GM18909 (cell line): ENCODE measurements around the gene KDM4C.
A peak's percentile ranks its signal among the peaks of the same experiment; 100 is the strongest.

ENCODE experiments used
- ATAC-seq: cut with Tn5 transposase; IDR thresholded peaks from one replicate; pipeline ENCODE4 v1.9.1; 2021; ENCODE audit warnings: mild to moderate bottlenecking; ENCODE audit not compliant: unreplicated experiment, poor library complexity

The KDM4C gene

DNA sequence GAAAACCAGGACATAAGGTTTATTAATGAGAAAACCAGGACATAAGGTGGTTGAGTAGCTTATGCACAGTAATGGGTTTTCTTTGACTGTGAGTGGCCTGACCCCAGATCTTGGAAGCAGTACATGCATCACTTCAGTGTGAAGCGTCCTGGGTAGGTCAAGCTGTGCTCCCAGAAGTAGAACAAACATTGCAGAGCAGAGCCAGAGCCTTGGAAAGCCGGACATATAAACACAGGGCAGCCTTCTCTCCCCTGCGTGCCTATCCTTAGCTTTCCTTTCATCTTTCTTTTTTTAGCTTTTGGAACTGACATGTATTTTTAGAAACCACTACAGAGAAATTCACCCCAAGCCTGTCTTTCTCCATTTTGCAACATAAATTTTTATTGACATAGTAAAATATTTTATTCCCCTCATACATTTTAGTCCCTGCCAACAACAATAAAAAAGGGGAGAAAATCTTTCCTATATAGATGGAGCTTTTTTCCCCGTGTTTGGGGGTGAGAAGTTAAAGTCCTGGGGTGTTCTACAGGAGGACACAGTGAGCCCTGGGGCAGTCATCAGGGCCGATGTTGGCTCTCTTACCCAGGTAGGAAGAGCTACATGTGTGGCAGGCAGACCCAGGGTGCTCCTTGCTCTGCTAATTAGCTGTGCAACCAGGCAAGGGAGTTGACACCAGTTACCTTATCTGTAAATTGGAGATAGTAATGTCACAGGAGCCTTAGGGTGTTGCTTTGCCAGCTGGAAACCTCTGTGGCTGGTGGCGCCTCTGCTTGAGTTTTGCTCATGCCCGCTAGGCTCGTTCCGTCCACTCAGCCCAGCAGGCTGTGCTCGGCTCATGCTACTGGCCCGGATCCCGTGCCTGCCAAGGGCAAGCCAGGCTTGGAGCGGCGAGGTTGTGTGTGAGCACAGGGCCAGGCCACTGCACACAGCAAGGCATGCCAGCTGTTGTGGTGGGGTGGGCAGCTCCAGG lies 389.6 kb downstream of the KDM4C start:
- ATAC-seq, result no peak

DNA sequence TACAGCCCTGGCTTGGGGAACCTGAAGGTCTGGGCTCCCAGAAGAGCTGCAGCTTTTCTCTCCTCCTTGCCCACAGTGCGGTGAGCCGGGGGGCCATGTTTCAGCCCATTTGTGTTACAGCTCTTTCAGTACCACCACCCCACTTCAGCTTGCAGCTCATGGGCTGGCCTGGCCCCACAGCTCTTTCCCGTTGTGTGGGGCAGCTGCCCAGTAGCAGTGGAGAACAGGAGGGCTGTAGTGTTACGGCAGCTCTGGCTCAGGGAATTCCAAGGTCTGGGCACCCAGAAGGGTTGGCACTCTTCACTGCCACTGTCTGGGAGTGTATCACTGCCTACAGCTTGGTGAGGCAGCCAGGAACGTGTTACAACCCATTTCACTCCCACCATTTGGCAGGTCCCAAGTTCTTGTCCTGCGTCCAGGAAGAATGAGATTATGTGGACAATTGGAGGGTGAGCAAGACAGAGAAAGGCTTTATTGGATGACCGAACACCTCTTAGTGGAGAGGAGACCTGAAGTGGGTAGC lies 390.5 kb downstream of the KDM4C start:
- ATAC-seq, result no peak

GRCh38 chr9:7149258-7149657 lies 391.5 kb downstream of the KDM4C start:
- ATAC-seq, result no peak

DNA sequence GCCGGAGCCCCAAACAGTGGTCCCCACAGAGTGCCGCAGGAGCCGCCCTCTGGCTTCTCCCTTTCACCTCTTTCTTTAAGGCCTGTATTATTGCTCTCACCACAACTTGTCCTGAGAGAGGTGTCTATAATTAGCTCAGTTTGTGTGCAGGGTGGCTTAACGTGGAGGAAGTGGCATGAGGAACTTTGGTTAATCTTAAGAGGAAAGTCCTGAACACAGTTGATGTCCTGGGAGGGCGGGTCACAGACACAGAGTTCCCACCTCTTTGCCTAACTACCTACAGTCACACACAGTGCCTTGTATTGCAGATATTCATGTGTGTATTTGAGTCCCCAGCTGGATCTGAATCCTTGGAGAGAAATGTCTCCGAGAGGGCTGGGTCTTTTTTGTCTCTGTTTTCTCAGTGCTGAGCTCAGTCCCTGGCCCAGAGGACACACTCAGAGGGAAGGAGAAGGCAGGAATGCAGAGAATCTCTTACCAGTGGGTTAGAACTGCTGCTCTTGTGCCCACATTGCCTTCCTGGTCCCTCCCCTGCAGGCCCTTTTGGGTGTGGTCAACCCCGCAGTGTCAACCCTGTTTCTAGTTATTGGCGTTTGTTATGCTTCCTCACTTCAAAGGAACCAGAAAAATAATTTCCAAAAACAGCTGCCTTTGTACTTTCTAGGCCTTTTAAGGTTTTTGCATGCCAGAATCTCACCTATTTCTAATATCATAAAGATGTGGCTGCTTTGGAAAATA lies 392.5 kb downstream of the KDM4C start:
- peak; percentile 59 for ATAC-seq

- no peak for ATAC-seq
Observed at GRCh38 chr9:7153134-7153533, 395.4 kb downstream of the KDM4C start.

GRCh38 chr9:7153566-7153965 lies 395.8 kb downstream of the KDM4C start:
- ATAC-seq, result no peak

GRCh38 chr9:7154003-7154619 lies 396.3 kb downstream of the KDM4C start:
- ATAC-seq, result no peak

- ATAC-seq, result no peak
Observed at GRCh38 chr9:7154650-7155049, 396.9 kb downstream of the KDM4C start.

GRCh38 chr9:7161469-7161868 lies 403.7 kb downstream of the KDM4C start:
- no peak for ATAC-seq

GRCh38 chr9:7163932-7164331 lies 406.2 kb downstream of the KDM4C start:
- ATAC-seq, result no peak

GRCh38 chr9:7164440-7165330 lies 406.9 kb downstream of the KDM4C start:
- no peak for ATAC-seq

DNA sequence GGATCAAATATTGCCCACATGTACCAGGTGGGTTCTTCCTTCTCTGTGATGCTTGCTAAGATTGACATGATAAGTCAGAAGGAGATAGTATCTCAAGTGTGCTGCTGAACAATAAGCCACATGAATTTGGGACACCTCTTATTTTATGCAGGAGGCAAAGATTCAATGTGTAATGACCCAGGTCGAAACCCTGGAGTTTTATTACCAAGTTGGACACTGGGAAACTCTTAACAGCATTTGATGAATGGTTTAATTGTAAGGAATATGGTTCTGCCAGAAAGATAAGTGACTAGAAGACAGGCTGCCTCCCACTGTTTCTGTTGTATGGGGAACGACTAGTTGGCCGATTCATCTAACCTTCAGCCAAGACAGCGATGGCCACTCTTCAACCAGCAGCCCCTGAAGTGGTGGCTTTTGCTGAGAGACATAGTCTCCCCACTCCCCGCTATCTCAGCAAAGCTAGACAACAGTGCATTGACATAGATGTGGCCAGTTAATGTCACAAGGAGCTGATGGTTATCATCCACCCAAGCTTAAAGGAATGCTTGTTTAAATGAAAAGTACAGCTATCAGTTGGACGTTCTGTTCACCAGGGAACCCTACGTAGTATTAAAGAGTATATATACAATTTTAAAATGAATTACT lies 407.7 kb downstream of the KDM4C start:
- no peak for ATAC-seq

DNA sequence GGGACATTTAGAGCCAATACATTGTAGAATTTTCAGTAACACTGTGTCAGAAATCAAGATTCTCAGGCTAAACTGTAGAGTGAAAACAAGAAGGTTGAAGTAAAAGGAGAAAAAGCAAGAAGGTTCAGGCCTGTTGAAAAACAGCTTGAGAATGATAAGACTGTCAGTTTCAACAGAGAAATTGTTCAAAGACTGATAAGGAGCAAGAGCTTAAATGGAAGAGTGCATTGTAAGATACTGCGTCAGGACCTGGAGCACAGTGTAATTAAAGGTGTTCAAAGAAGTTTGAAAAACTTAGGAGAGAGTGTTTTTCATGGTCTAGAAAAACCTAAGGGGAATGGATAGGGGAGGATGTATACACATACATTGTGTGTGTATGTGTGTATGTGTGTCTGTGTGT lies 408.3 kb downstream of the KDM4C start:
- no peak for ATAC-seq

- no peak for ATAC-seq
Observed at GRCh38 chr9:7169717-7170389, 412.1 kb downstream of the KDM4C start.

DNA sequence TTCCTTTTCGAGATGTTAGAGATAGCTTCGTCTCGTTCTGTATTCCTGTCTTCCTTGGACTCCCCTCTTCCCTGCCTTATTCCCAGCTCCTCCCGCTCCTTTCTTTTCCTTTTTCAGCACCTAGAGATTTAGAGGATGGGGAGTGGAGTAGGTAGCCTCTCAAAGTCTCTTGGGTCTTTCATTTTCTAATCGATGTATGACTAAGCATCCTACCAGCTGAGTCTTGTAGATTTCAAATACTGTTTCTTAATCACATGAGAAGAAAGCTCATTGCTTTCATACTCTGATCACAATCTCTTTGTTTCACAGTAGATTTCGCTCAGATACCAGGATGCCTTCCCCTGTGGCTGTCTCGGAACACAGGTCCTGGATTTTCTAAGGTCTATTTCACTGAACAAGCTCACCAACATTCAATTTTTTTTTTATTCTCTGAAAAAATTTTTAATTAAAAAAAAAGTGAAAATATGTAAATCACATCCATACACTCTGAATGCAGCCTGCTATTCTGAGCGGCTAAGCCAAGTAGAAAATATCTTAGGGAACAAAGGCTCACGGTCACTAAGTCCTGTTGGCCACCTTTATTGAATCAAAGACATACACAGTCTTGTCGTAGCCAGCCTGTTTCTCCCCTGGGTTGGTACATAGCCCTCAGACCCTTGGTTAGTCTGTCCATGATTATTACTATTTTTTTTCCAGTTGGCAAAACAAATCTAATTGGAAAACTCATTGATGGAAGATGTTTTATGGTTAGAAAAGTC lies 413.8 kb downstream of the KDM4C start:
- ATAC-seq, result no peak

GRCh38 chr9:7172154-7173115 lies 414.7 kb downstream of the KDM4C start:
- ATAC-seq, result no peak

GRCh38 chr9:7173139-7173538 lies 415.4 kb downstream of the KDM4C start:
- no peak for ATAC-seq
